ENCODE data around the gene CD300LD.

- TF ChIP-seq CTCF (IDR thresholded peaks at IDR 0.05; ENCODE audit: poor library complexity) (no peak), EZH2 (IDR thresholded peaks at IDR 0.05; ENCODE audit: borderline replicate concordance) (no peak)
Observed at GRCh38 chr17:74591503-74591902, 580 bp downstream of the CD300LD start.
